ENCODE results near the gene UBA7.

UBA7 gene

DNA sequence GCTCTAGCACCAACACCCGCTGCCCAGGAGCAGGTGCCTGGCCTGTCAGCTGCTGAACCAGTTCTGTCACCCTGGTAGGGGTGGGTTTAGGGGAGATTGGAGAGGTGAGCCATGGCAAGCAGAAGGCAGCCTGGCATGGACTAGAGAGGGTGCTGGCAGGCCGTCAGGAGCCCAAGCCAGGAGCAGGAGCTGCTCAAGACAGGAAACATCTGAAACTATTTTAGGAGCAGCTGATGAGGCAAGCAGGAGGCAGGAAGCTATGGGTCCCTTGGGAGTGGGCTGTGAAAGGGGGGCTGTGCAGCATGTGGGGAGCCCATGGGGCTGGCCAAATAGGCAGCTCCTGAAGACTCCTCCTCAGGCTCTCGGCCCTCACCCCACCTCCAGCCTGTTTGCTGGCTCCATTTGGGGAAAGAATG is 8.4 kb downstream of the UBA7 start:
- no peak for DNase-seq (ENCODE audit: low read depth in 2 of 2)

DNA sequence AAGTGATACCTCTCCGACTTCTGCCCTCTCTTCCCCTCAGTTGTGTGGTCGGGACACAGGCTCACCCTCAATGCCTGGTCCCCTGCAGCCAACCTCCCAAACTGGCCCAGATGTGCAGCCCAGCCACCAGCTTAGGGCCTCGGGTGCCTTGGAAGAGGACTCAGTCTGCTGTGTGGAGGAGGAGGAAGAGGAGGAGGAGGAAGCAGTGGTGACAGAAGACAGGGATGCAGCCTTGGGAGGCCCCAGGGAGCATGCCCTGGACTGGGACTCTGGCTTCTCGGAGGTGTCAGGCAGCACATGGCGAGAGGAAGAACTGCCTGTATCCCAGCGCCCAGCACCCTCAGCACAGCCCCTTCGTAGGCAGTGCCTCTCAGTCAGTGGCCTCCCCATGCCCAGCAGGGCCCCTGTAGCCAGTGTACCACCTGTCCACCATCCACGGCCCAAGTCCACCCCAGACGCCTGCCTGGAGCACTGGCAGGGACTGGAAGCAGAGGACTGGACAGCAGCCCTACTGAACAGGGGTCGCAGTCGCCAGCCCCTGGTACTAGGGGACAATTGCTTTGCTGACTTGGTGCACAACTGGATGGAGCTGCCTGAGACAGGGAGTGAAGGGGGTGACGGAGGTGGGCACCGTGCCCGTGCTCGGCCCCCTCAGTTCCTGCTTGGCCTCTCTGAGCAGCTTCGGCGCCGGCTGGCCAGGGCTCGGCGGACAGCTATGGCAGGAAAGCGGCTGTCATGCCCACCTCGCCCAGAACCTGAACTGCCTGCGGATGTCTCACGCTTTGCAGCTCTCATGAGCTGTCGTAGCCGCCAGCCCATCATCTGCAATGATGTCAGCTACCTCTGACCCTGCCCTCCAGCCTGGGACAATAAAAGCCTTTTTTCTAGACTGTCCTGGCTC is 9.4 kb downstream of the UBA7 start:
- no peak for DNase-seq (ENCODE audit: low read depth in 2 of 2)

DNA sequence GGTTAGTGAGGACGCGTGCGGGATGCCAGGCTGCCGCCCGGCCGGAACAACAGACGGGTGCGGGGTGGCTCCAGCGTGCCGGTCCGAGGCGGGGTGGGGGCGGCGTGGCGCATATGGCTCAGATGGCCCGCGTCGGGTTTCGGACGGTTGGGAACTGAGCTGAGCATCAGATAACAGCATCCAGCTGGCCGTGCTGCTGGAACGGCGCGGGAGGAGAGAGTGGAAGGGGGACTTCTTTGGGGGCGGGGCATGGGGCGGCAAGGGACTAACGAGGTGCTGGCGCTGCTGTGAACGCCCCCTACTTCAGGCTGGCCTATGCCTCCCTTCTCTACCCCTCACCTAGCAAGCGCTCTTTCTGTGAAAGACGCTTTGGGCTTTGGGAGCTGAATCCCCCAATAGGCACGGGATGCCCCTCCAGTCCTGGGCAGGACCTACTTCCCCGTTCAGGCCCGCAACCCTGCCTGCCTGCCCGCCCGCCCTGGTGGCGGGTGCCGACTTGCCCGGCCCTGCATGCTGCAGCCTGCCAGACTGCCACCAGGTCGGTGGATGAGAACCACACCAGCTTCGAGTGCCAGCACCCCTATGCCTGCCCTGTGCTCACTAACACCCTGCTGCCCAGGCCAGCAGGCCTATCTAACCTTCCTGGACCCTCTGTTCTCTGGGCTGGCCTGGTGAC is 10.2 kb downstream of the UBA7 start:
- peak in 1 of 2 donors; percentile 26 for DNase-seq (ENCODE audit: low read depth in 2 of 2)

DNA sequence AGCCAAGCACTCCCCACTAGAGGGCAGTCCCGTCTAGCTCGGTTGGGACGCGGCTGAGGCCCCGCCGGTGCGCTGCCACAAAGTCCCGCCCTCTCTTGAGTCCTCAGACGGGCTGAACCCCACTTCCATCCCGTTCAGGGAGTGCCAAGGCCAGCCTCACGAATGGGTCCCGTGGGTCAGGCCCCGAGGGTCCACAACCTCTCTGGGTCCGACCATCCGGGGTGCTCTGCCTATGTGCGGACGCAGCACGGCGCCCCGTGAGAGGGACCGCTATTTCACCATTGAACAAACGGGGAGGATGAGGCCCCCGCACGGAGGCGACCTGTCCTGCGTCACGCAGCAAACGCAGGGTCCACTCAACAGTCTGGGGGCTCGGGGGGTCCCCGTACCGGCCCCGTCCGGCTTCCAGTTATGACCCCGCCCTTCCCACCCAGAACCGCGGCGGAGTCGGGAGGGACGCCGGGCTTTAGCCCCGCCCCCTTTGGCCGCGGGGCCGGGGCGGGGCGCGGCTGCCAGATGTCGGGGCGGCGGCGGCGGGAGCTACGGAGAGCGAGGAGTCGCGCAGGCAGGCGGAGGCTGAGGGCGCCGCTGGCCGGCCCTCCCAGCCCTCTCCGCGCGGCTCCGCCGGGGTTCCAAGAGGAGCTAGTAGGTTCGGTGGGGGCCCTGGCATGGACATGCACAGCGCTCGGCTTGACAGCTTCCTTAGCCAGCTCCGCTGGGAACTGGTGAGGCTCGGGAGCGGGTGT is 10.9 kb downstream of the UBA7 start, which contains the start of gene INKA1:
INKA1 (plus strand) TSS at position 543 of the 746 bp plus-strand sequence; CDS start at position 675, 132 bp downstream.
- peak; percentile 83 for DNase-seq (ENCODE audit: low read depth in 2 of 2)

DNA sequence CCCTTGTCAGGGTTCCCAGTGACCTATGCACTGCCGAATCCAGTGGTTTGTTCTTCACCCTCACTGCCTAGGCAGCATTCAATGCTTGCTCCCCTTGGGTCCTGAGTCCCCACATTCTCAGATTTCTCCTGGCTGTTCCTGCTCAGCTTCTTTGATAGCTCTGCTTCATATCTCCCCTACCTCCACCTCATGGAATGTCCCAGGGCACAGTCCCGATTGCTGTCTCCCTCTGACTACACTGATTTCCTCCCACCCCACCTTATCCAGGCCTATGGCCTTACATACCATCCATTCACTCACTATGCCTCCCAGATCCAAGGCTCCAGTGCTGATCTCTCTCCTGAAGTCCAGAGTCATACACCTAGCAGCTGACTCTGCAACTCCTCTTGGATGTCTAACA is 12.6 kb downstream of the UBA7 start:
- no peak for DNase-seq (ENCODE audit: low read depth in 2 of 2)

DNA sequence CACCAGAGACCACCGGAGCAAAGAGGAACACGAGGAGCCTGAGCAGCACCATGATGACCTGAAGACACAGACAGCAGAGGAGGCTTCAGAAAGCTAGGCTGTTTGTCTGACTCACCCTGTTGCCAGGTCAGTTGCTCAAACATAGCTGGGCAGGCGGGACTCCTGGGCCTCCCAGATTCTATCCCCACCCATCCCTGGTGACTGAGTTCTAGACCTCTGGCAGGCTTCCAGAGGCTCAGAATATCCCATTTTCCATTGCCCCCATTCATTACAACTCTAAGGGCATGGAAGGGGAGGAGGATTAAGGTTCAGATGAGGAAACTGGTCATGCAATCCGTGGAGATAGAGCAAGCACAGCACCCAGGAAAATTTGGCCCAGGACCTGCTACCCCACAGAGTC is 14.0 kb downstream of the UBA7 start, which contains the start of gene CDHR4:
CDHR4 (minus strand) TSS at position 113 of the 400 bp plus-strand sequence; CDS start at position 52, 61 bp downstream.
- no peak for DNase-seq (ENCODE audit: low read depth in 2 of 2)

DNA sequence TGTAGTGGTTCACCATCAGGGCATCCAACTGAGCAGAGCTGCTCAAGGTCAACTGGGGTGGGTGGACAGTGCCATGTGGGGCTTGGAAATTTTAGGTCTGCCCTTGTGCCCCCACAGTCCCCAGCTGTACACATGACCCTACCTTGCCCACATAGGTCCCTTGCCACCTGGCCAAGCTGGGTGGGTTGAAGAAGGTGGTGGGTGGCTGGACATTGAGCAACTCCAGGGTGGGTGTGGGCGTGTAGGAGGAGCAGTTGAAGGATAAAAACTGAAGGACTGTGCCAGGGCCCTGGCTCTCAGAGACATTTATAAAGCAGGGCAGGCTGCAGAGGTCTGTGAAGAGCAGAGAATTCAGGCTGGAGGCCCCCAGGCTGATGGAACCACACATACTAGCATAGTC is 14.6 kb downstream of the UBA7 start:
- DNase-seq (ENCODE audit: low read depth in 2 of 2) = no peak

DNA sequence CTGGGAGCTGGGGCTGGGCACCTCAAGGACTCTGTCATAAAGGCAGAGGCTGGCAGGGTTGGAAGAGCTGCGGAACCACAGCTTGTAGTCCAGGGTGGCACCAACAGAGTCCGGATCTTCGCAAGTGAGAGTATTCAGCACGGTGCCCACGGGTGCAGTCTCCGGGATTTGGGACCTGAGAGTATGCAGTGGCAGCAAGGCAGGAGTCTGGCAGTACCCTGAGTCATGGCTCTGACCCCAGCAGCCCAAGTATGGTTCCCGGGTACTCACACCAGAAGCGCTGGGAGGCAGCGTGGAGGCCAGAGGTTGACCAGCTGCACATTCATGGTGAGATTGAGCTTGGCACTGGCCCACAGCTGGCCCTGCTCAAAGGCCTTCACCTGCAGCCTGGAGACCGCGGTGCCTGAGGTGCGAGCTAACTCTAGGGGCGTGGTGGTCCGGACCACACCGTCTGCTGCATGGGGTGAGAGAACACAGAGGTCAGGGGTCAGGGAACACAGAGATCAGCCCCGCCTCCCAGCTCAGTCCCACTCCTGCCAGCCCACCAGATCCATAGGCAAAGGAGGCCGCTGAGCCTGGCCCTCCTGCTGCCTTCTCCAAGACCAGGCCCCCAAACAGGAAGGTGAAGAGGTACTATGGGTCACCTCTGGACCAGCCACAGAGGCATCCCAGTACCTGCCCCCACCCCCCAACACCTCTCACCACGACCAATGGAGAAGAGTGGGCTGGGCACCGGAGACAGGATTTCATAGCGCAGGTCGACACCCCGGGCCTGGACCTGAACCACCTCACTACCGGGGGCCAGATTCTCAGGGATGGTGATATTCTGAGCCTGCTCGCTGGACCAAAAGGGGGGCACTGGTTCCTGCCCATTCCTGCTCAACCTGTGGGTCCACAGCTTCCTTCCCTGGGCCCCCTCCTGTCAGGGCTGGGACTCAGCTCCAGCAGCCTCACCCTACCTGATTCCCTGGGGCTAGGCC is 18.5 kb downstream of the UBA7 start:
- no peak for DNase-seq (ENCODE audit: low read depth in 2 of 2)

DNA sequence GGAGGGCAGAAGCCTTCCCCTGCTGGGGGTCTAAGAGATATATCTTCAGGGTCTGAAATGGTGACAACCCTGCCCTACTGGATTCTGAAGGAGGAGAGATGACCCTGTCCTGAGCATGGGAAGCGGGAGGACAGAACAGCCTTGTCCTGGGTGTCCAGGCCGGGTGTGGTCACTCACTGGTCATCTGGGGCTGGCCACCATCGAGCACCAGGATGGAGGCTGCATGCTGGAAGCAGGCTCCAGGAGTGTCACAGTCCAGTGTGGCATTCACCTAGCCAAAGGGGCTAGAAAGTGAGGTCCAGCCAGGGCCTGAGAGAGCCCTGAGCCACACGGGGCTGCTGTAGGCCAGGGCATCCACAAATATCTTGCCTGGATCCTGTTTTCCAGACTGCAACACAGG is 19.3 kb downstream of the UBA7 start:
- no peak for DNase-seq (ENCODE audit: low read depth in 2 of 2)

DNA sequence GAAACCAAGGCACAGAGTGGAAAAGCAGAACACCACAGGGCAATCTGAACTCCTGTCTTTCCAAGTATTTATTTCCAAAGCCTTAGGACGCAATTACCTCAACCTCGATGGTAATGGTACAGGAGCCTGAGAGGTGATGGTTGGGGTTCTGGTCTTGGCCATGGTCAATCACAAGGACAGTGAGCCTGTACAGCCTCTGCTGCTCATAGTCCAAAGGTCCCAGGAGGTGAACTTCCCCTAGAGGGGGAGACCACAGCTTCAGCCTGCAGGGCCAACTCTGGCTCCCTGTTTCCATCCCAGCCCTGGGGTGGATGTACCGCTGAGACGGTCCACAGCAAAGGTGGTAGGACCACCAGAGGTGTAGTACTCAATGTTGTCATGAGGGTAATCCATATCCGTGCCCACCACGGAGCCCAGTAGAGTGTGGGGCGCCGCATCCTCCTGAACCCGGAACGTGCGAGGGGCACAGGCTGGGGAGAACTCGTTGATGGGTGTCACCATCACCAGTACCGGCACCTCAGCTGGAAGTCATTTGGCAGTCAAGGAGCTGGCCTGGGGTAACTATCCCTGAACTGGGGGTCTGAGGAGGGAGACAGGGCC is 20.2 kb downstream of the UBA7 start:
- no peak for DNase-seq (ENCODE audit: low read depth in 2 of 2)

DNA sequence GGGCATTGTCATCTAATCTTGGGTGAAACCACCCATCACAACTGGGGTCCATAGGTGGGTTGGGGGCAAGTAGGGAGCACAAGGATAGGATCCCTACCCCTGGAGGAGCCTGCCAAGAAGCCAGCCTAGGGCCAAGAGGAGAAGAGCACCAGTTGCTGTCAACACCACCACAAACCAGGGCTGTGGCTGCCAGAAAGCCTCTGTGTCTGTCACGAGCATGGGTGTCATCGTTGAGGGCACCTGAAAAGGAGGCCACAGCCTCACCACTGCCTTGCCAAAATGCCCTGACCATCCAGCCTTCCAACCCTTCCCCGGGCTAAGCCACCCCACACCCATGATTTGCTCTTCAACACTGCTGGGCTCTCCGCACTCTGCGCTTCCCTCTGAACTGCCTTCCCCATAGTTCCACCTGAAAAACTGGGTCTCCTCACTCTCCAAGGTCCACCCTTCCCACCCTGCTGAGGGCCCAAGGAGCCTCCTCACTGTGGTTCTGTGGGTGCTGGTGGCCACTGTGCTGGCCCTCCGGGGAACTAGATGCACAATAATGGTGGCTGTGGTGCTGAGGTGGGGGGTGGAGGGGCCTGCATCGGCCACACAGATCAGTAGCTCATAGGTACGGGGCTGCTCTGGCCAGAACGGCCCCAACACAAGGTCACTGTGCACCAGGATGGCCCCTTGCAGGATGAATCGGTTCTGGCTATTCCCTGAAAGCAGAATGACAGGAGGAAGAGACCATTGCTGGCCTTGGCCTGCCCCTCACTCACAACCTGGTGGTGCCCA is 21.2 kb downstream of the UBA7 start:
- no peak for DNase-seq (ENCODE audit: low read depth in 2 of 2)

DNA sequence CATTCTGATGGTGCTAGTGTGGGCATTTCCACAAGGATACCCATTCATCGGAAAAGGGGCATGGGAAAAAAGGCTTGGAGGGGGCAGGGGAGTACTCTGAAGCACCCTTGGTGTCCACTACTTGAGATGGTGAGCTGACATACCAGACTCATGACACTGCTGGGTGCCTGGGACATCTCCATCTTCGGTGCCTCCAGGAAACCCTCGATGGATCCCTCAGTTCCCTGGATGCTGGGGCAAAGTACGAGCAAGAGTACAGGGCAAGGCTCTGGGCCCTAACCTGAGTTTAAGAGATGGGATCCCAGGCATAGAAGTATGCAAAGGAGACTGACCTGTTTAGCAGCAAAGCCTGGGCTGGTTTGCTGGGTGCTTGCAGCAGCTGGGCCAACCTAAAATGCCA is 22.2 kb downstream of the UBA7 start:
- DNase-seq (ENCODE audit: low read depth in 2 of 2) = no peak

DNA sequence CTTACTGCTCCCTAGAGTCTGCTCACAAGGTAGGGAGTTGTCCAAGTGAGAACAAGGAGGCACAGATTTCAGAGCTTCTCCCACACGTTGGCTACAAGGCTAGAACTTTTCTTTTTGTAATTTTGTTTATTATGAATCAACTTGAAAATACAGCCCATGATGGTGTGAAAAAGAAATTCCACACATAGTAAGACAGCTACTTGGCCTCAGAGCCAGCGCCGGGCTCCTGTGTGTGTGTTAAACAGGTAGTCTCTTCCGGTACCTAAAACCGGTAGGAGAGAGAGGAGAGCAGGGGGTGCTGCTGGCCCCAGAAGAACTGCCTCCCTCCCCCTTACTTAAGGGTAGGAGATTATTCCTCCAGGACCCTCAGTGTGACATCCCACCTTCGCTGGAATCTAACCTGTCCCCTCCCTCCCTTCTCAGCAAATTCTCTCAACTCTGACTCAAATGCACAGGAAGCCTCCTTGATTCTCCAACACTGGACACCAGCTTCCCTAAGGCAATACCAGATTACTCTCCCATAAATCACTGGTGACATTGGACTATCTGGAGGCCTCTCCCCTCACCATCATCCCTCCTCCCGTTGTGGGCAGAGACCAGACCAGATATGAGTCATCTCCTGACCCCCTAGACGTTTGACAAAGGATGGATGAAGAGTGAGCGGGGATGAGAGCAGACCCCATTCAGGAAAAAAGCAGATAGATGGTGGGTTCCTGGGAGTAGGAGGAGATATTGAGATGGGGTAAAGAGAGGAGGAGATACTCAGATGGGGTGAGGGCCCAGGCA is 22.9 kb downstream of the UBA7 start:
- DNase-seq (ENCODE audit: low read depth in 2 of 2) = no peak

DNA sequence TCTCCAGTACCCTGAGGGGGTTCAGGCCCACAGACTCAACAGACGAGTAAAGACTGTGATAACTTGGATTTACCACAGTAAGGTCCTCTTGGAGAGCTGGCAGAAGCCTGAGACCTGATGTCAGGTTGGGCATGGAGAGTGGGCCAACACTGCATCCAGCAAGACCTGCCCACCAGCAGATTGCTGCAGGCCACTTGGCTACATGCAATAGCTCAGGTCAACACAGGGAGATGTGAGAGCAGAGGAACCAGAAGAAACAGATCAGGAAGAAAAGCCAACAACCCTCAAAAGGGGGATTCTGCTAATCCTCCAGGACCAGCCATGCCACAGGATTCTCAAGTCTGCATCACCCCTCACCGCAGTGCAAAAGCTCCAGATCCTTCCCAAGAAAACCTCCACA is 25.7 kb downstream of the UBA7 start:
- no peak for DNase-seq (ENCODE audit: low read depth in 2 of 2)

DNA sequence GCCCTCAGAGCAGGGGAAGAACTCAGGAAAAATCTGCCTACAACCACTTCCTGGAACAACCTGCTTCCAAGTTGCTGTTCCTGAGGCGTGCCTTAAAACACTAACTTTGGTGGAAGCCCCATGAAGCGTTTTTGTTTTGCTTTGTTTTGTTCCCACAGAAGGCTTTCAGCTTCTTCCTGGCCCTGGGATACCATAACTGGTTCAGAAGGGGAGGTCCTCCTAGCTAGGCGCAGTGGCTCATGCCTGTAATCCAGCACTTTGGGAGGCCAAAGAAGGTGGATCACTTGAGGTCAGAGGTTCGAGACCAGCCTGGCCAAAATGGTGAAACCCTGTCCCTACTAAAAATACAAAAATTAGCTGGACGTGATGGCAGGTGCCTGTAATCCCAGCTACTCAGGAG is 26.2 kb downstream of the UBA7 start:
- no peak for DNase-seq (ENCODE audit: low read depth in 2 of 2)

DNA sequence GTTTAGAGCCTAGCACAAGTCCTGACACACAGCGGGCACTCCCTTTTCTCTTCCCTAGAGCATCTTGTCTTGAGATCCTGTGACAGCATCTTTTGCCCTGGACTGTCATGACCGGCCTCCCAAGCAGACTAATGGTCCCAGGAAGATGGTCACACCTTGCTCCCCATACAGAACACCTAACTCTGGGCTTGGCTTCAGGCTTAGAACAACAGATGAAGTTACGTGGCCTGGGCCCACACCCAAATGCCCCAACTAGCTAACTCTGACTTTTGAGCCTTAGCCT is 26.6 kb downstream of the UBA7 start:
- no peak for DNase-seq (ENCODE audit: low read depth in 2 of 2)

DNA sequence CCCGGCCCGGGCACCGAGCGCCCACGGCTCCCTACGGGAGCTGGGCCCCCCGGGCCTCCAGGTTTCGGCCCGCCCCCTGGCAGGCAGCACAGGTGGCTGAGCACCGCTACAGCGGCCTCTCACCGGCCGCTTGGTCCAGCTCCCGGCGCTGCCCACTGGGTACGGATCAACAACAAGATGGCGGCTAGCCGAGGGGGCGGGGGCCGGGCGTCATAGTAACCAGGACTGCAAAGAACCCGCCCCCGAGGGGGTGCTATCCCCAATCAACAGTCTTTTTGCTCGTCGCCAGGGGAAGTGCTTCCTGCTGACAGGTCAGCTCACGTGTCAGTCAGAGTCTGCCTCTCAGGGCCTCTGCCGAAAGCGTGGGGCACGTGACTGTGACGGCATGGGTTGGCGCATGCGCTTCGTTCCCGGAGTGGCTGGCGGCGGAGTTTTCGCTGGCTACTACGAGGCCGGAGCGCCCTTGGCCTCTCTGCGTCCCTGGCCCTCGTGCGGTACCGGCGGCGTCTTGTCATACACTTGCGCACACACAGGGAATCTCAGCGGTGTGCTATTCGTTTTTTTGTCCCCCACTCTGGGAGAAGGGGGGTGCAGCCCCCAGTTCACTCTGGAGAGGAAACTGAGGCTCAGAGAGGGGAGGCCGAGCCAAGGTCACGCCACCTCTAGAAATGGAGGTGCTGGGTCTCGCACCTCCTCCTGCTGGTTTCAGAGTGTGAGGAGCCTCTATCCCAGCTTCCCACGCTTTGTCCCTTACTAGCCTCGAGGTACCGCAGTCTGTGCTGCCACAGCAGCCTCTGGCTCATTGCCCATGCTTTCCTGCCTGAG is 27.2 kb downstream of the UBA7 start, which contains the start of gene IP6K1:
IP6K1 (minus strand) TSS at position 186 of the 825 bp plus-strand sequence. CDS start 38,502 bp downstream, outside the sequence.
- peak; percentile 99 for DNase-seq (ENCODE audit: low read depth in 2 of 2)
